ENCODE data around the gene CCDC192. TPM values are rescaled to one million over a fixed set of nuclear protein-coding genes. Genes with fewer than 3 reads are reported as not detected.

CCDC192 gene
- polyA plus RNA-seq, 2 of the 4 experiments (the other 2 are of a cell fraction), result not detected

Other genes with a start within 250 kb of the CCDC192 start
- 80.4 and 82.2 TPM in 2 replicates for gene PRRC1, start 185.8 kb upstream of the CCDC192 start, polyA plus RNA-seq (2011; rRNA removed)
- 38.8 to 45.0 TPM (median 40.7 TPM) in 3 replicates for gene PRRC1, start 185.8 kb upstream of the CCDC192 start, polyA plus RNA-seq (2017; fragmentation: RNase III; extraction: RNeasy Plus Mini Kit Qiagen cat#74134 plus additional on column Dnase treatment)
- gene CTXN3, start 54.3 kb upstream of the CCDC192 start, polyA plus RNA-seq (2011; rRNA removed), result not detected in 2 replicates
- gene CTXN3, start 54.3 kb upstream of the CCDC192 start, polyA plus RNA-seq (2017; fragmentation: RNase III; extraction: RNeasy Plus Mini Kit Qiagen cat#74134 plus additional on column Dnase treatment), result not detected in 3 replicates